Esophagus squamous epithelium (tissue), 4 donors: ENCODE measurements around the gene ZNF512.

Experiments
- CTCF ChIP-seq, 6 experiments: fragments of 450-650 bp in 4 of 6; fragments of 200-600 bp in 2 of 6; sonication (generic) in 2 of 6; IDR thresholded peaks; one replicate each; pipeline ENCODE4 v1.5.1; 2016 to 2019; ENCODE audit warnings: antibody characterized with exemption in 6 of 6, mild to moderate bottlenecking in 4 of 6, moderate library complexity in 4 of 6
- POLR2A ChIP-seq, 4 donors: fragments of 450-650 bp; IDR thresholded peaks; one replicate each; pipeline ENCODE4 v1.6.1; 2017; ENCODE audit warnings: antibody characterized with exemption in 4 of 4, mild to moderate bottlenecking in 4 of 4, moderate library complexity in 3 of 4

- TF ChIP-seq CTCF (IDR thresholded peaks at IDR 0.05) (no peak), POLR2A (IDR thresholded peaks at IDR 0.05) (no peak)
Measured at GRCh38 chr2:27545348-27546141, 37.3 kb upstream of the ZNF512 start.
